IPS-18c (cell line): Measurements from ENCODE around the gene DCTD.

ENCODE experiments used
- H3K4me3 ChIP-seq: 2 replicates; pipeline ENCODE4 v1.7.0; 2013; ENCODE audit warnings: low read depth, mild to moderate bottlenecking, low read length, moderate library complexity; ENCODE audit not compliant: insufficient read depth
- H3K9me3 ChIP-seq: one replicate; pipeline ENCODE4 v1.6.1; 2013; ENCODE audit warnings: mild to moderate bottlenecking, low read length, moderate library complexity; ENCODE audit not compliant: control insufficient read depth, insufficient read depth

Gene DCTD

GRCh38 chr4:182923796-182924340 is 6.7 kb upstream of the DCTD start:
- H3K4me3 ChIP-seq = no peak overlapping the region
- H3K9me3 ChIP-seq = no peaks in the 10 kb centered on the region

DNA sequence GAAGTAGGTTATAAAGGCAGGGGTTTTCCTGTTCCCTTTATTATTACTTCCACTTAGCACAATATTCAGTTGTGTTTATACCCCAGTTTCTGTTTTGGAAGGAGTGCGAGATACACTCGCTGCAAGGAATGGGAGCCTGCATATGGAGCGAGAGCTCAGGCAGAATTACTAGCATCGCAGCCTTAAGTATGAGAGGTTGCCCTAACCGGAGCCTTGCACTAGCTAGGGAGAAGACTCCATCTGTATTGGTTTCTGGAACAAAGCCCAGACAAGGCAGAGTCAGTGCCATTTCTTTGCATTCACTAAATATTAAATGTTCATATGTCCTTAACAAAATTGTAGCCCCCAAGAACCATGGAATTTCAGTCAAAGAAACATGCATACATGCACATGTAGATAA is 6.2 kb upstream of the DCTD start:
- Histone ChIP-seq H3K9me3 (no peaks in the 10 kb centered on the region), H3K4me3 (no peak overlapping the region)

DNA sequence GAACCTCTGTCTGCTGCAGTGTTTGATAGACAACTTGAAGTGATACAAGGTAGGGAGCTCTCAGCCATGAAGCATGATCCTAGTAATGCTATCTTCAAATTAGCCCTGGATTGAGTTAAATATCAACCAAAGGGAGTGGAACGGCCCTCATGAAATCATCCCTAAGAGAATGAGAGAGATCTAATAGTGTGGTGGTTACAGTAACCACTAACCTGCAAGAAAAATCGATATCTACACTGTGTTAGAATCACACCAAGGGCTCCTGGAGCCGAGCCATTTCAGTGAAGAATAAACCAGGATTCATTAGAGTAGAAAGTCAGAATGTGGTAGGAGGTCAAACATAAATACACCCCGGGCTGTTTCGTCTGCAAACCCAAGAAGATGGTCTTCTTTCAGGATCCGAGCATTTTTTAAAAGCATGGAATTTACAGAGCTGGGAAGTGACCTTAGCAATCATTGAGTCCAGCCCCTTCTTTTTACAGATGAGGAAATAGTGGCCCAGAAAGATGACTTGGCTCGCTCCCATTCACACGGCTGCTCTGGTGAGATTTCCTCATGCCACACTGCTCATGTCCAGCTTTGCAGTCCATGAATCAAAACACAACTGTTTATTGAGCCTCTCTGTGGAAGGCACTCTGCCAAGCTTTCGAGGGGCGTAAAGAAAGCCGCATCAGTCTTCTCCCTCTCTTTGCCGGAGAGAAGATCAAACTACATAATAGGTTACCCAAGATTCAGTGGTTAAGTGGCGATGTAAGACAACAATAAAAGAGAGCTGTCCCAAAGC is 5.5 kb upstream of the DCTD start:
- Histone ChIP-seq H3K4me3 (no peak overlapping the region), H3K9me3 (no peaks in the 10 kb centered on the region)

- H3K4me3 ChIP-seq = no peak overlapping the region
- H3K9me3 ChIP-seq = no peaks in the 10 kb centered on the region
Observed at GRCh38 chr4:182921608-182922007, 4.4 kb upstream of the DCTD start.

DNA sequence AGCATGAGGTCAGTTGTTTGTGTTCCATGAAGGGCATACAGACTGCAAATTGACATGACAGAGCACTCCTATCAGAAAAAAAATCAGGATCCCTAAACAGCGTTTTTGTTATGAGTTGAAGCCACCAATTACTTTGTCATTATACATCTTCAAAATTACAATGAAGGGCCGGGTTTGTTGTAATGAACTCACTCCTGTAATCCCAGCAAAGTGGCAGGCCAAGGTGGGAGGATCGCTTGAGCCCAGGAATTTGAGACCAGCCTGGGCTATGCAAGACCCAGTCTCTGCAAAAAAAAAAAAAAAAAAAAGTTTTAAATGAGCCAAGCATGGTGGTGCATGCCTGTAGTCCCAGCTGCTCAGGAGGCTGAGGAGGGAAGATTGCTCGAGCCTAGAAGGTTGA is 3.5 kb upstream of the DCTD start:
- H3K4me3 ChIP-seq = no peak overlapping the region

GRCh38 chr4:182918791-182919302 is 1.7 kb upstream of the DCTD start:
- H3K4me3 ChIP-seq = no peak overlapping the region
- no peaks in the 10 kb centered on the region for H3K9me3 ChIP-seq

More for the DNA sequence above, 3.5 kb upstream of the DCTD start:
- H3K9me3 ChIP-seq = no peaks in the 10 kb centered on the region

DNA sequence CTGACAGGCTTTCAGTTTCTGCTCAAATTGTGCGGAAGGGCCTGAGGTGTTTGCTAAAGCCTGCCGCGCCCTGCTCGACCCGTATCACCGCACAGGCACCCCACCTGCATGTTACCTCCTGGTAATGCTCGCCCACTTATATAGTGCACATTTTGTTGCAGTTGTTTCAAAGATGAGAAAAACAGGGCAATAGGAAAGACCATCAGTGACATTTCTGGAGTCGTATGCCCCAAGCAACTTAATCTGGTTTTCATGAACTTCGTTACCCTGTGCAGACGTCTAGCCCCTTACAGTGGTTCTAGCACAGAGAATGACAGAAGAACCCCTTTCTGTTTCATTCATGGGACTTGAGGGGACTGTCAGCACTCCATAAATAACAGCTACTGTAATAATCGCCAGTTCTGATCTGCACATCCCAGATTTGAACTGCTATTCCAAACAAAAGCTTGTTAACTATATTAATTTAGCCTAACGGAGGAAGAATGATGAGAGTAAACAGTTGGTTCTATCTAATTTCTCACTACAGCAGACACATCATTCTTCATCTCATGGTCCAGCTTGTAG is 940 bp upstream of the DCTD start:
- Histone ChIP-seq H3K4me3 (peak overlapping the region; percentile 80; the same call in 1 of the 2 replicates), H3K9me3 (no peaks in the 10 kb centered on the region)

GRCh38 chr4:182916483-182917181 is 554 bp downstream of the DCTD start:
- H3K4me3 ChIP-seq = peak overlapping the region; percentile 80

DNA sequence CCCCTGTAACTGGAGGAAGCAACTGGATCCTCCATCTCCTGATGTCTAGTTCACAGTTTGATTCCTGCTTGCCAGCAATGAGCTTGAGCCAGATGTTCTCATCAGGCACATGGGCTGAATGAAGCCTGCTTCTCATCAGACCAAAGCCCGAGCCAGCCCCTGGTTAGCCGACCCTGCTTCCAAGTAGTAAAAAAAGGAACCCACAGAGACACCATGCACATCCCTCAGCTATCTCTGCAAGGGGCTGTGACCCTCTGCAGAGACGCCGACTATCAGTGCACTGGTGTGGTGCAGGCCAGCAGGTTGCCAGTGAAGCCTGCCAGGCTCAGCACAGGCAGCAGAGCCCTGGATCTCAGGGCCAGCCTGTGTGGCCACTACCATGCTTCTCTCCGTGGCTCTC is 2.8 kb downstream of the DCTD start:
- Histone ChIP-seq H3K4me3 (no peak overlapping the region), H3K9me3 (no peaks in the 10 kb centered on the region)

More at GRCh38 chr4:182916483-182917181, 554 bp downstream of the DCTD start:
- H3K9me3 ChIP-seq = no peaks in the 10 kb centered on the region

DNA sequence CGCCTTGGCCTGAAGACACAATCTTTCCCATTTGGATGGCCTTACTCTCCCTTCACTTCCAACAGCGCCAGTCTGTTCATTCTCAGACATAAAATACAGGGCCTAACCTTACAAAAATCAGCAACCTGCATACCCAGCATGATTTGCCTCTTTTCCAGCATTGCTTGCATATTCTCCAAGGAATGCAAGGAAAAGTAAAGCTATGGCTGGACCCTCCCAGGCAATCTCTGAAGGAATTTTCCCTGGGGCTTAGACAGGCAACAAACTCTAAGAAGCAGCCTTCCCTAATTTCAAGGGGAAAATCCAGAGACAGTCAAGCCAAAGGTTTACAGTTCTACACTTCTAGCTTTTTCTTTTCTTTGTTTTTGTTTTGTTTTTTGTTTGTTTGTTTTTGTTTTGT is 3.6 kb downstream of the DCTD start:
- no peak overlapping the region for H3K4me3 ChIP-seq
- no peaks in the 10 kb centered on the region for H3K9me3 ChIP-seq

- H3K9me3 ChIP-seq = no peaks in the 10 kb centered on the region
- H3K4me3 ChIP-seq = no peak overlapping the region
Observed at GRCh38 chr4:182913036-182913435, 4.2 kb downstream of the DCTD start.

GRCh38 chr4:182908124-182908523 is 9.1 kb downstream of the DCTD start:
- Histone ChIP-seq H3K9me3 (no peaks in the 10 kb centered on the region), H3K4me3 (no peak overlapping the region)

GRCh38 chr4:182907396-182907795 is 9.8 kb downstream of the DCTD start:
- Histone ChIP-seq H3K9me3 (no peaks in the 10 kb centered on the region), H3K4me3 (no peak overlapping the region)

GRCh38 chr4:182906786-182907185 is 10.4 kb downstream of the DCTD start:
- Histone ChIP-seq H3K4me3 (no peak overlapping the region), H3K9me3 (no peaks in the 10 kb centered on the region)

GRCh38 chr4:182905038-182905437 is 12.1 kb downstream of the DCTD start:
- H3K9me3 ChIP-seq = no peaks in the 10 kb centered on the region
- H3K4me3 ChIP-seq = no peak overlapping the region

DNA sequence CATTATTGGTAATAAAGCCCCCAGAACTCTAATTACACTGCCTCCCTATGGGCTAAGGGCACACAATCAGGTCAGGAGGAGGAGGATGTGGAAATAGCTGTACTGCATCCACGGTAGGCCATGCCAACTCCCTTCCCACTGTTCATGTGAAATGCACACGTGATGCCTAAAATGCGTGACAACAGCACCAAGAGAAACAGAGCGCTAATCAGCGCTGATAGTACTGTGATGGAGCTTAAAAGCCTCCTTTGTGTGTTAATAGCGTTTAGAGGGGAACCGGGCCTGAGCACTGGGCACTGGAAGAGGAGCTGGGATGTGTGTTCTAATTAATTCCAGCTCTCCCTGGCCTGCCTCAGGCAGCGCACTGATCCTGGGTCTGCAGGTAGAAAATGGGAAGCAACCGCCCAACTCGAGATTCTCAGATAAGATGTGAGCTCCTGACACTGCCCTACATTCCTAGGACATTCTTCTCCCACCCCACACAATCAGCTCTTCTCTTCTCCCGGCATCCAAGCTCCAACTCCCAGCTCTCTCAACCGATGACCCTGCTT is 12.9 kb downstream of the DCTD start:
- no peak overlapping the region for H3K4me3 ChIP-seq
- no peaks in the 10 kb centered on the region for H3K9me3 ChIP-seq

- Histone ChIP-seq H3K4me3 (no peak overlapping the region), H3K9me3 (no peaks in the 10 kb centered on the region)
Observed at GRCh38 chr4:182903013-182903412, 14.2 kb downstream of the DCTD start.
